Testis (tissue), 3 donors: ENCODE results near the gene KATNB1. TPM values are rescaled to one million over a fixed set of nuclear protein-coding genes. Genes with fewer than 3 reads are reported as not detected.
"Not testable (repeated sequence)": the region's sequence is repeated elsewhere in the genome, so short reads cannot be mapped to it uniquely, and the experiment has no call there.

Experiments
- DNase-seq: peaks from one replicate; pipeline ENCODE4 v3.0.0-alpha.2; 2019
- H3K27ac ChIP-seq, 2 donors: fragments of 200-600 bp; sonication (generic); one replicate each; pipeline ENCODE4 v1.5.1; 2019
- H3K27me3 ChIP-seq: fragments of 200-600 bp; sonication (generic); one replicate; pipeline ENCODE4 v1.5.1; 2019
- H3K36me3 ChIP-seq: fragments of 200-600 bp; sonication (generic); one replicate; pipeline ENCODE4 v1.5.1; 2017; ENCODE audit warnings: low read depth; ENCODE audit errors: missing control alignments
- H3K4me1 ChIP-seq: fragments of 200-600 bp; sonication (generic); one replicate; pipeline ENCODE4 v1.5.1; 2019
- H3K4me3 ChIP-seq, 2 donors: fragments of 200-600 bp; sonication (generic); one replicate each; pipeline ENCODE4 v1.5.1; 2017 to 2019
- H3K9me3 ChIP-seq: fragments of 200-600 bp; sonication (generic); one replicate; pipeline ENCODE4 v1.5.1; 2017
- CTCF ChIP-seq, 3 experiments: fragments of 450-650 bp in 2 of 3; fragments of 200-600 bp in 1 of 3; sonication (generic) in 1 of 3; IDR thresholded peaks; one replicate each; pipeline ENCODE4 v1.5.1; 2016 to 2019; ENCODE audit warnings: antibody characterized with exemption in 3 of 3, mild to moderate bottlenecking in 2 of 3, moderate library complexity in 1 of 3
- POLR2A ChIP-seq: fragments of 450-650 bp; IDR thresholded peaks from one replicate; pipeline ENCODE4 v1.6.1; 2017; ENCODE audit warnings: antibody characterized with exemption, mild to moderate bottlenecking, moderate library complexity
- WGBS, 2 donors: methylation state at CpG; one replicate each; pipeline ENCODE4 v1.1.5; 2018; 5-methylcytosine and 5-hydroxymethylcytosine counted together
- intact Hi-C: fragments of 100-400 bp; cut with DNase I; formaldehyde crosslinking; loops from one replicate; pipeline ENCODE4 v1.15.1; 2023; ENCODE audit warnings: low total_unique reads
- polyA plus RNA-seq: library from polyadenylated mRNA; stranded (reverse); fragments of 350-450 nt; fragmentation: Illumina TruSeq; extraction: RNeasy Lipid Tissue Mini Kit (QIAGEN cat#74804); gene quantifications from one replicate; pipeline ENCODE4 v1.2.3, GENCODE V29; 2014; ENCODE audit warnings: low read depth, low replicate concordance; ENCODE audit not compliant: insufficient read depth
- total RNA-seq, 2 donors: library from RNA; depleted of rRNA; stranded (reverse); fragments of >200 nt; gene quantifications; one replicate each; pipeline ENCODE4 v1.2.3, GENCODE V29; 2016

The KATNB1 gene
- total and polyA plus RNA-seq, 3 donors from 2014 or later = 52.7 to 105 (median 53.5) TPM

- DNase-seq = no peak
- H3K9me3 ChIP-seq = no peaks in the 10 kb centered on the region
- no peak overlapping the region for H3K4me3 ChIP-seq
- TF ChIP-seq CTCF (IDR thresholded peaks at IDR 0.05) = no peak
- TF ChIP-seq POLR2A = no peak
- 82 to 85% methylated on average over 11 of the region's 11 CpGs for WGBS, 2 donors
- H3K27ac ChIP-seq = no peak overlapping the region
- H3K27me3 ChIP-seq = no peaks in the 10 kb centered on the region
- intact Hi-C loops = no loop called here
- no peaks in the 10 kb centered on the region for H3K4me1 ChIP-seq
- H3K36me3 ChIP-seq = no peaks in the 10 kb centered on the region
Measured at GRCh38 chr16:57773655-57774295, 38.2 kb downstream of the KATNB1 start.

GRCh38 chr16:57774705-57775285, 39.2 kb downstream of the KATNB1 start:
- H3K27me3 ChIP-seq = no peaks in the 10 kb centered on the region
- no peak for DNase-seq
- no peak overlapping the region for H3K4me3 ChIP-seq
- intact Hi-C loops = no loop called here
- H3K4me1 ChIP-seq = no peaks in the 10 kb centered on the region
- H3K9me3 ChIP-seq = no peaks in the 10 kb centered on the region
- 93 to 97% methylated on average over 8 to 12 of the region's 12 CpGs for WGBS, 2 donors
- H3K27ac ChIP-seq = no peak overlapping the region
- no peaks in the 10 kb centered on the region for H3K36me3 ChIP-seq
- TF ChIP-seq CTCF (IDR thresholded peaks at IDR 0.05) = no peak
- no peak for TF ChIP-seq POLR2A

- Histone ChIP-seq H3K36me3 (no peaks in the 10 kb centered on the region), H3K4me1 (no peaks in the 10 kb centered on the region), H3K9me3 (no peaks in the 10 kb centered on the region), H3K27me3 (no peaks in the 10 kb centered on the region), H3K27ac (no peak overlapping the region), H3K4me3 (no peak overlapping the region)
- WGBS, 2 donors = 74 to 94% methylated on average over 4 to 22 of the region's 23 CpGs
- no peak for DNase-seq
- TF ChIP-seq CTCF (IDR thresholded peaks at IDR 0.05) (no peak), POLR2A (no peak)
- intact Hi-C loops = no loop called here
Measured at GRCh38 chr16:57775661-57776469, 40.3 kb downstream of the KATNB1 start.

- WGBS, 2 donors = 93 to 96% methylated on average over 5 of the region's 5 CpGs
- H3K27ac ChIP-seq = no peak overlapping the region
- no peaks in the 10 kb centered on the region for H3K36me3 ChIP-seq
- DNase-seq = no peak
- H3K4me3 ChIP-seq = no peak overlapping the region
- no peak for TF ChIP-seq CTCF (IDR thresholded peaks at IDR 0.05)
- TF ChIP-seq POLR2A = no peak
- intact Hi-C loops = no loop called here
- H3K9me3 ChIP-seq = no peaks in the 10 kb centered on the region
- no peaks in the 10 kb centered on the region for H3K4me1 ChIP-seq
- H3K27me3 ChIP-seq = no peaks in the 10 kb centered on the region
Measured at GRCh38 chr16:57778658-57779057, 43.1 kb downstream of the KATNB1 start.

- H3K4me1 ChIP-seq, intact Hi-C loops, H3K4me3 ChIP-seq, H3K27me3 ChIP-seq, H3K36me3 ChIP-seq, H3K9me3 ChIP-seq, H3K27ac ChIP-seq, DNase-seq: not testable (repeated sequence)
- 92 to 94% methylated on average over 5 of the region's 5 CpGs for WGBS, 2 donors
Measured at GRCh38 chr16:57779836-57780235, 44.3 kb downstream of the KATNB1 start.
